HPDE6-E6E7 (cell line): ENCODE measurements around the gene RPH3AL.
"Not testable (repeated sequence)": the region's sequence is repeated elsewhere in the genome, so short reads cannot be mapped to it uniquely, and the experiment has no call there.

Experiments
- DNase-seq: peaks from one replicate; pipeline ENCODE4 v3.0.0; 2011; ENCODE audit warnings: missing footprints; ENCODE audit errors: extremely low spot score

Gene RPH3AL

GRCh38 chr17:320139-320538 is 32.5 kb downstream of the RPH3AL start:
- DNase-seq, result no peak

- DNase-seq, result no peak
Measured at GRCh38 chr17:319266-319665, 33.3 kb downstream of the RPH3AL start.

GRCh38 chr17:317070-317469 is 35.5 kb downstream of the RPH3AL start:
- DNase-seq, result not testable (repeated sequence)

GRCh38 chr17:315399-315798 is 37.2 kb downstream of the RPH3AL start:
- not testable (repeated sequence) for DNase-seq

GRCh38 chr17:314614-314944 is 38.0 kb downstream of the RPH3AL start:
- DNase-seq, result not testable (repeated sequence)

- DNase-seq, result no peak
Measured at GRCh38 chr17:313911-314613, 38.5 kb downstream of the RPH3AL start.

- no peak for DNase-seq
Measured at GRCh38 chr17:313231-313630, 39.4 kb downstream of the RPH3AL start.

- no peak for DNase-seq
Measured at GRCh38 chr17:312476-313148, 40.0 kb downstream of the RPH3AL start.

GRCh38 chr17:311119-311782 is 41.4 kb downstream of the RPH3AL start:
- no peak for DNase-seq

GRCh38 chr17:310111-311010 is 42.2 kb downstream of the RPH3AL start:
- DNase-seq, result no peak

GRCh38 chr17:309361-309888 is 43.2 kb downstream of the RPH3AL start:
- DNase-seq, result no peak

- no peak for DNase-seq
Measured at GRCh38 chr17:307741-308507, 44.7 kb downstream of the RPH3AL start.

GRCh38 chr17:307295-307691 is 45.3 kb downstream of the RPH3AL start:
- no peak for DNase-seq

GRCh38 chr17:306536-307294 is 45.9 kb downstream of the RPH3AL start:
- DNase-seq, result no peak

- DNase-seq, result no peak
Measured at GRCh38 chr17:306116-306515, 46.5 kb downstream of the RPH3AL start.

GRCh38 chr17:305090-305976 is 47.3 kb downstream of the RPH3AL start:
- DNase-seq, result no peak

- no peak for DNase-seq
Measured at GRCh38 chr17:304461-304860, 48.1 kb downstream of the RPH3AL start.

- DNase-seq, result no peak
Measured at GRCh38 chr17:303168-303567, 49.4 kb downstream of the RPH3AL start.

- DNase-seq, result no peak
Measured at GRCh38 chr17:302300-302698, 50.3 kb downstream of the RPH3AL start.
